GM21825 (cell line): ENCODE measurements around the gene F2RL3.
"Not testable (repeated sequence)": the region's sequence is repeated elsewhere in the genome, so short reads cannot be mapped to it uniquely, and the experiment has no call there.

ENCODE experiments used
- ATAC-seq: cut with Tn5 transposase; IDR thresholded peaks from one replicate; pipeline ENCODE4 v1.9.1; 2021; ENCODE audit warnings: mild to moderate bottlenecking, moderate library complexity; ENCODE audit not compliant: unreplicated experiment

The F2RL3 gene

DNA sequence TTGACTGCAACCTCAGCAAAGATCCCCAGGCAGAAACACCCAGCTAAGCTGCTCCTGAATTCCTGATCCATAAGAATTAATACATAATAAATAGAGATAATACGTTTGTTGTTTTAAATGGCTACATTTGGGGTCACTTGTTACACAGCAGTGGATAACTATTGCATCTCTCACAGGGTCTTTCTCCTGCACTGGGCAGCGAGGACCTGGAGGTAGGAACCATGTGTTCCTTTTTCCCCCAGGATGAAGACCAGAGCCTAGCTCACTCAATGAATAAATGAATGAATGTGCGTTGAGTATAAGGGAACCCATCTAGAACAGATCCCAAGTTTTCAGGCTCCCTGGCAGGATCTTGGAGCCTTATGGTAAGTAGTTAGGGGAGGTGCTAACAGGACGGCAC lies 30.7 kb downstream of the F2RL3 start:
- no peak for ATAC-seq

DNA sequence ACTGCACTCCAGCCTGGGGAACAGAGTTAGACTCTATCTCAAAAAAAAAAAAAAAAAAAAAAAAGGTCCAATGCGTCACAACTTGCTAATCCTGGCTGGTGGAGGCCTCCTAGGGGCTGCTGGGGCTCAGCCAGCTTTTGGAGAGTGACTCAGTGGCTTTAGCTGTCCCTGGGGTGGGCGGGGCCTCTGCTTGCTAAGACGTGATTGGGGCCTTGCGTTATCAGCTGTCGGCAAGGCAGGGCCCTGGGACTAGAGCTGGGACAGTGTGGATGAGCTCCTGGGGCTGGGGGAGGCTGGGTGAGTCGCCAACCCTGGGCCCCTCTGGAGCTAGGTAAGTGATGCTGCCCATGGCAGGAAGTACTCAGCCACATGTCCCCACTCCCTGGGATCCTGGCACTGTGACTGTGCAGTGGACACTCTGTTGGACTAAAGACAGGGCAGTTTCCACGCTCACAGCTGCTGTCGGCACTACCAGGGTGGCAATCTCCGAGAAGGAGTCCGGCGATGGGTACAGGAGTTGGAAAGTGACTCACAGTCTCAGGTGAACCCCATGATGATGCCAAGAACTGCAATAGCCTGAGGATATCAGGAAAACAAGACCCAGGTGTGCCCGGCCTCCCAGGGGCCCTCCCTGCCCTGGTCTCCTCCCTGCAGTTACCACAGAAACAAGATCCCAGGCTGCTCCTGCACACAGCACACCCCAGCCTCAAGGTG lies 32.2 kb downstream of the F2RL3 start:
- no peak for ATAC-seq

DNA sequence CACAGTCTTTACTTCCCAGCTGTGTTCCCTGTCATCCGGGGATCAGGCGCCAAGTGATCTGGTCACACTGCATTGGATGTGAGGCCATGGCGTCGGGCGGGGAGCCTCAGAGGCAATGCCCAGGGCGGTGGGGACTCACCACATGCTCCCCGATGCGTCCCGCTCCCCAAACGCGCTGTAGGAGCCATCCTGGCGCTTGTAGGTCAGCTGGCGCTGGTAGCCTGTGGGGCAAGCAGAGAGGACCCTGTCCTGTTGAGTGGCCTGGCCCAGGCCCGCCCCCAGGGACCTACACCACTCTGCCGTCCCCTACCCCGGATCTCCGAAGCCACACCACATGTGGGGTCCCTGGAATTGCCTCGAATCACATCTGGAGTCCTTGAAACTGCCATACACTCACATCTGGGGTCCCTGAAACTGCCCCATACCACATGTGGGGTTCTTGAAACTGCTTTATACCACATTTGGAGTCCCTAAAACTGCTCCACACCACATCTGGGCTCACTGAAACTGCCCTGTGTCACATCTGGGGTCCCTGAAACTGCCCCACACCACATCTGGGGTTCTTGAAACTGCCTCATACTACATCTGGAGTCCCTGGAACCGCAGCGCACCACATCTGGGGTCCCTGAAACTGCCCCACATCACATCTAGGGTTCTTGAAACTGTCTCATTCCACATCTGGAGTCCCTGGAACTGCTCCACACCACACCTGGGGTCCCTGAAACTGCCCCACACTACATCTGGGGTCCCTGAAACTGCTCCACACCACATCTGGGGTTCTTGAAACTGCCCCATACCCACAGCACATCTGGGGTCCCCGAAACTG lies 33.2 kb downstream of the F2RL3 start:
- ATAC-seq, result no peak

DNA sequence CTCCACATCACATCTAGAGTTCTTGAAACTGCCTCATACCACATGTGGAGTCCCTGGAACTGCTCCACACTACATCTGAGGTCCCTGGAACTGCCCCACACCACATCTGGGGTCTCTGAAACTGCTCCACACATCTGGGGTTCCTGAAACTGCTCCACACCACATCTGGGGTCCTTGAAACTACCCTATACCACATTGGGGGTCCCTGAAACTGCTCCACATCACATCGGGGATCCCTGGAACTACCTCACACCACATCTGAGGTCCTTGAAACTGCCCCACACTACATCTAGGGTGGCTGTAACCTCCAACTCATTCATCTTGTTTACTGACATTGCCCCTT lies 33.8 kb downstream of the F2RL3 start:
- no peak for ATAC-seq

DNA sequence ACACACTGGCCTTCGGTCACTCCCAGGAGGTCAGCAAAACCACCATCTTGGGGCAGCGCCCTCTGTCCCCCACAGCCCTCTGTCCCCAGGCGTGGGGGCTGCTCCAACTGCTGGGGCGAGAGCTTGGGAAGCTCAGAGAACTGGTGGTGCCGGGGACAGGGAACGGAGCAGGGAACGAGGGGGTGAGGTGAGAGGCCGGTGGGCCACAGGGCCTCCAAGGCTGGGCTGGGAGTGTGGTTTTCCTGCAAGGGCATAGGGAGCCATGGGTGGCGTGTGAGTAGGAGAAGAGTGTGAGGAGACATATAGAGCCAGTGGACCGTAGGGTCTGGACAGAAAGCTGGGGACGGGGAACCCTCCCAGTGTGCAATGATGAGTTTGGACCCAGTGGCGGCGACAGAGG lies 34.1 kb downstream of the F2RL3 start:
- no peak for ATAC-seq

DNA sequence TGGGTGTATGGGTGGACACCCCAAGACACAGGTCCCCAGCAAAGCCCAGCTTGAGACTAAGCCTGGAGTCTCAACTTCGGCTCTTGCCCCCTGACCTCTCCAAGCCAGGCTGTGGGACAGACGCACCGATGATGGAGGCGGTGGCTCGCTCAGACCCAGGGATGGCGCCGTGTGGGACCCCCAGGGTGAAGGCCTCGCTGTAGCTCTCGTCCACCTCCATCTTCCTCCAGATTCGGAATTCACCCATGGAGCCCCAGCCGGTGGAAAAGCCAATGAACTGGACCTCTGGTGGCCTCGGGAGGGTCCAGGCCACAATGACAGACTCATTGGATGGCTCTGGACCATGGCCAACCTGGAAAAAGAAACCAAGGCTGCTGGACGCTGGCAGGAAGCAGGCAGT lies 39.1 kb downstream of the F2RL3 start:
- ATAC-seq, result no peak

DNA sequence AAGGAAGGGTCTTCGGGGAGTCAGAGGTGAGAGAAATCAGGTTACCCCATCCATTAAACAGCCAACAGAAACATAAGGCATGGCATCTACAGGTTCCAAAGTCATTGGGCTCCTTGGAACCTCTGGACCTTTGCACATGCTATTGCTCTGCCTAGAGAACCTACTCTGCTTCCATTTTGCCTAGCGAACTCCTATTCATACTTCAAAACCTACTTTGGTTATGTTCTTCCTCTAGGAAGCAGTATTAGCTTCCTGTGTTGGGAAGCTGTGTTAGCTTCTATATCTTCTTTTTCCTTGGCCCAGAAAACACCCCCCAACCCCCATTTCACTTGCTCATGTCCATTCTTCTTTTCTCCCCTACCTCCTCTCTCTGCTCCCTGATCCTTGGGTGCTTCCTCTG lies 39.6 kb downstream of the F2RL3 start:
- no peak for ATAC-seq

DNA sequence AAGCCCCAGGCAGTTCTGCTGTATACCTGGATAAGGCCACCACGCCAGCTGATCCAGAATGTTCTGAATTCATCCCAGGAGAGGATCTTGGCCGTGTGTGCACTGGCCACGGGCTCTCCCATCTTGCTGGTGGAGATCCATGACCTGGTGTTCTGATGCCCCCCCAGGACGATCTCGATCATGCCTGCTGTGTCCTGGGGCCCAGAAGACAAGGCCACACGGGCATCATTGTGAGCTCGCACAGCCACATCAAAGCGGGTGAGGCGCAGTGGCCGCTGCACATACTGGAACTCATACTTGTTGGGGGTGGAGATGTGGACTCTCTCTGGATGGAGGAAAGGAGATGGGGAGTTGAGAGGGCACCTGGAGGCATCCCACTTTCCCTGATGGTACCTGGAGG lies 40.1 kb downstream of the F2RL3 start:
- ATAC-seq, result no peak

DNA sequence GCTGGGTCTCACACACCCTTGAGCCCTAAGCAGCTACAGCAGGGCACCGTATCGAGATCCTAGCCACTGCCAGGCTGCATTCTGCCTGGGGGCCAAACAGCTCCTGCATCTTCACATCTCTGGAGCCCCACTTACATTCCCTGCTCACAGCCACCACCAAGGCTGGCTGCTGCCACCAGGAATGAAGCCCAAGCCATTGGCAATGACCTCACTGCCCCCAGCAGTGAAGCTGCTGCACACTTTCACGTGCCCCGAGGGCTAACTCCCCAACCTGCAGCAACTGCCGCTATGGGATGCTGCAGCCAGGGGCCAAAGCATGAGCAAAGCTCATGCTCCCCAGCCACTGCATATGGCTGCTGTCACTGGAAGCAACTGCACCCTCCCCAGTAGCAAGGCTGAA lies 42.0 kb downstream of the F2RL3 start:
- no peak for ATAC-seq

DNA sequence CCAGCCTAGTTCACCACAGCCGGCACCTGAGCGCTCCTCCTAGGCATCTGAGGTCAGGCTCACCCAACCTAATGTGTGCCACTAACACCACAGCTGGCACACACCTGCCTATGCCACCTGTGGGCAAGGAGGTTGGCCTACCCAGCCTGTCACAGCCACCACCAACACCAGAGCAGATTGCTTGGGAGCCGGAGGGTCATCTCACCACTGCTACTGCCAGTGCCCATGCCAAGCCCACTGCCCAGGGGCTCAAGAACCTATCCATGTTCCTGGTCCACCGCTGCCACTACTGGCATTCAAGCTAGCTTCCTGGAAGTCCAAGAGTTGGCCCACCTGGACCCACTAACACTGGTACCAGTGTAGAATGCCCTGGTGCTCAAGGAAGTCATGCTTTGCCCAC lies 42.5 kb downstream of the F2RL3 start:
- no peak for ATAC-seq

DNA sequence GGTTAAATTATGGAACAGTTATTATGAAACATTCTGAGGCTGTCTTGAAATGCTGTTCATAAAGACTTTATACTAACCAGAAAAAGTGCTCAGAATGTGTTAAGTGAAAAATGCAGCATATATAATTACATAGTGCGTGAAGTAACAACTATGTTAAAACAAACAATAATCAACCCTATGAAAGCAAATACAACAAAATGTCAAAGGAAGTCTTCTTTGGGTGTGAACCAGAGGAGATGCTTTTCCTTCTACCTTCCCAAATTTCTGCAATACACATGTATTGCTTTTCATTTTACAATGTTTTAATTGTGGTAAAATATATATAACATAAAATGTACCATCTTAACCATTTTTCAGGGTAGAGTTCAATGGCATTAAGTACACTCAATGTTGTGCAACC lies 45.7 kb downstream of the F2RL3 start:
- ATAC-seq, result no peak

DNA sequence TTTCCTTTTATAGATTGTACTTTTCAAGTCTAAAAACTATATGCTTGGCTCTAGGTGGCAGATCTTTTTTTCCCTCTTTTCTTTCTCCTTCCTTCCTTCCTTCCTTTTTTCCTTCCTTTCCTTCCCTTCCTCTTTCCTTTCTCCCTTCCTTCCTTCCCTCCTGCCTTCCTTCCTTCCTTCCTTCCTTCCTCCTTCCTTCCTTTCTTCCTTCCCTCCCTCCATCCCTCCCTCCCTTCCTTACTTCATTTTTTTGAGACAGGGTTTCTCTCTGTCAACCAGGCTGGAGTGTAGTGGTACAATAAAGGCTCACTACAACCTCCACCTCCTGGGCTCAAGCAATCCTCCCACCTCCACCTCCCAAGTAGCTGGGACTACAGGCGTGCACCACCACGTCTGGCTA lies 48.1 kb downstream of the F2RL3 start:
- no peak for ATAC-seq

DNA sequence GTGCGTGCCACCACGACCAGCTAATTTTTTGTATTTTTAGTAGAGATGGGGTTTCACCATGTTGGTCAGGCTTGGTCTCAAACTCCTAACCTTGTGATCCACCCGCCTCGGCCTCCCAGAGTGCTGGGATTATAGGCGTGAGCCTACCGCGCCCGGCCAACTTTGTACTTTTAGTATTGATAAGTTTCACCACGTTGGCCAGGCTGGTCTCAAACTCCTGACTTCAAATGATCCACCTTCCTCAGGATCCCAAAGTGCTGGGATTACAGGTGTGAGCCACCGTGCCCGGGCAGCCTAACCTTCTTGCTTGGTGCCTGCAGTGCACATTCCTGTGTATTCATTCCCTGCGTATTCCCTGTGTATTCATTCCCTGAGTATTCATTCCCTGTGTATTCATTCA lies 49.0 kb downstream of the F2RL3 start:
- not testable (repeated sequence) for ATAC-seq

DNA sequence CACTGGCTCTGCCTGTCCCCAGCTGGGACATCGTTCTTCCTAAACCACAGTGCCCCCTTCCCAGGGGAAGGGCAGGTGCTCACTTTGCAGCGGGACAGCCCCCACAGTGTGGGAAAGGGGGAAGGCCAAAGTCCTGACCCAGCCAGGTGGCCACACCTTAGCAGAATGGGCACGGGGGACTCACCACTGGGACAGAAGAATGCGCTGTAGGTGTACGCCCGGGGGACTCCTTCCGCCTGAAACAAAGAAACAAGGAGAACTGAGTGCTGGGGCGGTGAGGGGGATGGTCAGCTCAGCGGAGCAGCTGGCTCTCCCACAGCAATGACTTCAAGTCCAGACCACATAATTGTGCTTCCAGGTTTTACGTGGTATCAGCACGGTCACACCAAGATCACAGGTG lies 49.4 kb downstream of the F2RL3 start:
- no peak for ATAC-seq

DNA sequence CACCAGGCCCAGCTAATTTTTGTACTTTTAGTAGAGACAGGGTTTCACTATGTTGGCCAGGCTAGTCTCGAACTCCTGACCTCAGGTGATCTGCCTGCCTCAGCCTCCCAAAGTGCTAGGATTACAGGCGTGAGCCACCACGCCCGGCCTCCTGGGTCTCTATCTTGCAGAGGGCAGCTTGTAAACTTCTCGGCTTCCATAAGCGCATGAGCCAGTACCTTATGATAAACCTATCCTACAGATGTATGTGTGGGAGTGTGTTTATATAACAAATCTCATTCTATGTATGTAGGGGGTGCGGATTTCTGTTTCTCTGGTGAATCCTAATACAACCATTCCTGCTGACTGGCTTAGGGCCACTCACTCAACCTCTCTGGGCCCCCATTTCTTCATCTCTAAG lies 51.3 kb downstream of the F2RL3 start:
- ATAC-seq, result not testable (repeated sequence)

DNA sequence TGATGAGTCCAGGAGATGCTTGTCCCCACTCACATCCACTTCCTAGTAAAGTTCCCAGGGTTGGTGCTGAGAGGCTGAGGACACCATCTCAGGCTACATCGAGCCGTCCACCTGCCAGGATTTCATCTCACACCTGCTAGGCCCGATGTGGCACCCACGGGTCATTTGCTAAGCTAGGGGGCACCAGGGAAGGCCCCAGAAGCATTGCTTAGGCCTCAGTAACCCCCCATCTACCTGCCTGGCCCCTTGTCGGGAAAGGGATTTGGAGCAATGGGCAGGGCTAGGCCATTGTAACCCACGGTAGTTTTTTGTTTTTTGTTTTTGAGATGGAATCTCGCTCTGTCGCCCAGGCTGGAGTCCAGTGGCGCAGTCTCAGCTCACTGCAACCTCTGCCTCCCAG lies 51.8 kb downstream of the F2RL3 start:
- no peak for ATAC-seq
